WTC11 (cell line): ENCODE measurements around the gene HJURP. TPM values are rescaled to one million over a fixed set of nuclear protein-coding genes. Genes with fewer than 3 reads are reported as not detected.

Experiments used
- ATAC-seq: fragments of 200-7000 bp; cut with Tn5 transposase; 2 replicates; pipeline ENCODE4 v1.10.0; 2021; ENCODE audit warnings: mild to moderate bottlenecking, moderate library complexity
- Bru-seq: library from RNA; stranded (reverse); fragments of 400-500 nt; gene quantifications from one replicate; lab custom pipeline; 2021; lab: Mats Ljungman, UMichigan
- CTCF ChIA-PET: fragments of 300-600 bp; sonication (Branson Sonifier 250); formaldehyde crosslinking; loops from one replicate; lab custom pipeline; 2021; ENCODE audit warnings: antibody characterized with exemption; lab: Charles Lee
- POLR2A ChIA-PET: fragments of 350-600 bp; sonication (Branson Sonifier 250); formaldehyde crosslinking; loops from one replicate; lab custom pipeline; 2021; ENCODE audit warnings: antibody characterized with exemption; lab: Charles Lee
- DNase-seq: peaks from one replicate; pipeline ENCODE4 v3.0.0; 2021; ENCODE audit warnings: low spot score
- H3K27ac Mint-ChIP-seq: 2 replicates; pipeline ENCODE4 v1.8.0; 2021; ENCODE audit warnings: mixed read lengths
- H3K27me3 Mint-ChIP-seq: 2 replicates; pipeline ENCODE4 v1.8.0; 2021; ENCODE audit warnings: low read depth, mild to moderate bottlenecking, moderate library complexity, mixed read lengths
- H3K36me3 Mint-ChIP-seq: 2 replicates; pipeline ENCODE4 v1.8.0; 2021; ENCODE audit warnings: mixed read lengths
- H3K4me1 Mint-ChIP-seq: 2 replicates; pipeline ENCODE4 v1.8.0; 2022; ENCODE audit warnings: mixed read lengths
- H3K4me3 Mint-ChIP-seq: 2 replicates; pipeline ENCODE4 v1.8.0; 2021; ENCODE audit warnings: mild to moderate bottlenecking, moderate library complexity, mixed read lengths
- H3K9me3 Mint-ChIP-seq: 2 replicates; pipeline ENCODE4 v1.8.0; 2021; ENCODE audit warnings: mixed read lengths
- CBFB ChIP-seq: sonication (generic); formaldehyde crosslinking; IDR thresholded peaks from 2 replicates; pipeline ENCODE4 v1.8.1; 2022; ENCODE audit warnings: mild to moderate bottlenecking, low read depth, missing genetic modification reagents
- HMGA2 ChIP-seq: fragments of 250-450 bp; sonication (Bioruptor Pico); IDR thresholded peaks from 2 replicates; pipeline ENCODE4 v1.4.0; 2021; ENCODE audit warnings: mild to moderate bottlenecking, moderate library complexity
- MXD4 ChIP-seq: fragments of 250-450 bp; sonication (Bioruptor Pico); IDR thresholded peaks from 2 replicates; pipeline ENCODE4 v1.8.0; 2021; ENCODE audit warnings: mild to moderate bottlenecking, moderate library complexity, borderline replicate concordance
- NR1H2 ChIP-seq: sonication (generic); formaldehyde crosslinking; IDR thresholded peaks from 2 replicates; pipeline ENCODE4 v1.9.0; 2021; ENCODE audit warnings: mild to moderate bottlenecking, moderate library complexity, missing genetic modification reagents
- PRRX2 ChIP-seq: fragments of 250-450 bp; sonication (Bioruptor Pico); IDR thresholded peaks from 2 replicates; pipeline ENCODE4 v1.8.0; 2021; ENCODE audit warnings: mild to moderate bottlenecking
- SMAD3 ChIP-seq: sonication (generic); formaldehyde crosslinking; IDR thresholded peaks from 2 replicates; pipeline ENCODE4 v1.8.0; 2022; ENCODE audit warnings: missing genetic modification reagents, mild to moderate bottlenecking, borderline replicate concordance
- TEAD1 ChIP-seq: sonication (generic); formaldehyde crosslinking; IDR thresholded peaks from 2 replicates; pipeline ENCODE4 v1.8.0; 2022; ENCODE audit warnings: mild to moderate bottlenecking, missing genetic modification reagents
- ZBTB21 ChIP-seq: sonication (generic); formaldehyde crosslinking; IDR thresholded peaks from 2 replicates; pipeline ENCODE4 v1.8.1; 2023; ENCODE audit warnings: mild to moderate bottlenecking, missing genetic modification reagents, borderline replicate concordance
- ZNF671 ChIP-seq: fragments of 250-450 bp; sonication (Bioruptor Pico); IDR thresholded peaks from 2 replicates; pipeline ENCODE4 v1.8.0; 2021; ENCODE audit warnings: mild to moderate bottlenecking
- long read RNA-seq, 3 experiments: library from RNA in 1 of 3; library from capped mRNA in 1 of 3; library from polyadenylated mRNA in 1 of 3; unstranded in 2 of 3; stranded (forward) in 1 of 3; transcript quantifications; one replicate each; pipeline ENCODE4 v2.0.0, GENCODE V29; 2021
- total RNA-seq: library from RNA; stranded (reverse); gene quantifications from 3 replicates; pipeline ENCODE4 v1.2.3, GENCODE V29; 2021
- TF ChIP-seq, protein P1 (sequence below): sonication (generic); formaldehyde crosslinking; IDR thresholded peaks from 2 replicates; pipeline ENCODE4 v1.8.1; 2022; ENCODE audit warnings: low read depth, missing genetic modification reagents, borderline replicate concordance
- TF ChIP-seq, protein P2 (sequence below): fragments of 250-450 bp; sonication (Bioruptor Pico); IDR thresholded peaks from 2 replicates; pipeline ENCODE4 v1.9.0; 2021; ENCODE audit warnings: mild to moderate bottlenecking
- TF ChIP-seq, protein P3 (sequence below): sonication (generic); formaldehyde crosslinking; IDR thresholded peaks from 2 replicates; pipeline ENCODE4 v1.8.1; 2023; ENCODE audit warnings: mild to moderate bottlenecking, missing genetic modification reagents
- TF ChIP-seq, protein P4 (sequence below): sonication (generic); formaldehyde crosslinking; IDR thresholded peaks from 2 replicates; pipeline ENCODE4 v1.8.0; 2023; ENCODE audit warnings: missing genetic modification reagents, mild to moderate bottlenecking, borderline replicate concordance
- TF ChIP-seq, protein P5 (sequence below): sonication (generic); formaldehyde crosslinking; IDR thresholded peaks from 2 replicates; pipeline ENCODE4 v1.8.1; 2022; ENCODE audit warnings: missing genetic modification reagents, borderline replicate concordance
- TF ChIP-seq, protein P6 (sequence below): sonication (generic); formaldehyde crosslinking; IDR thresholded peaks from 2 replicates; pipeline ENCODE4 v1.8.0; 2023; ENCODE audit warnings: missing genetic modification reagents
- TF ChIP-seq, protein P7 (sequence below): sonication (generic); formaldehyde crosslinking; IDR thresholded peaks from 2 replicates; pipeline ENCODE4 v1.8.1; 2022; ENCODE audit warnings: mild to moderate bottlenecking, missing genetic modification reagents, moderate library complexity, borderline replicate concordance

HJURP gene, protein sequence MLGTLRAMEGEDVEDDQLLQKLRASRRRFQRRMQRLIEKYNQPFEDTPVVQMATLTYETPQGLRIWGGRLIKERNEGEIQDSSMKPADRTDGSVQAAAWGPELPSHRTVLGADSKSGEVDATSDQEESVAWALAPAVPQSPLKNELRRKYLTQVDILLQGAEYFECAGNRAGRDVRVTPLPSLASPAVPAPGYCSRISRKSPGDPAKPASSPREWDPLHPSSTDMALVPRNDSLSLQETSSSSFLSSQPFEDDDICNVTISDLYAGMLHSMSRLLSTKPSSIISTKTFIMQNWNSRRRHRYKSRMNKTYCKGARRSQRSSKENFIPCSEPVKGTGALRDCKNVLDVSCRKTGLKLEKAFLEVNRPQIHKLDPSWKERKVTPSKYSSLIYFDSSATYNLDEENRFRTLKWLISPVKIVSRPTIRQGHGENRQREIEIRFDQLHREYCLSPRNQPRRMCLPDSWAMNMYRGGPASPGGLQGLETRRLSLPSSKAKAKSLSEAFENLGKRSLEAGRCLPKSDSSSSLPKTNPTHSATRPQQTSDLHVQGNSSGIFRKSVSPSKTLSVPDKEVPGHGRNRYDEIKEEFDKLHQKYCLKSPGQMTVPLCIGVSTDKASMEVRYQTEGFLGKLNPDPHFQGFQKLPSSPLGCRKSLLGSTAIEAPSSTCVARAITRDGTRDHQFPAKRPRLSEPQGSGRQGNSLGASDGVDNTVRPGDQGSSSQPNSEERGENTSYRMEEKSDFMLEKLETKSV
- total RNA-seq, result 64.2 to 83.7 TPM (median 67.5 TPM) in 3 replicates
- percentile 95 among the genes with signal in this experiment for Bru-seq, nascent RNA
- long read RNA-seq, experiment 1, transcript HJURP-202 (9 exons, 3,187 nt), result major isoform, 286 of 392 reads
- long read RNA-seq, experiment 1, transcript HJURP-204 (7 exons, 3,027 nt), result minor isoform, 16 of 392 reads
- long read RNA-seq, experiment 1, partial matches to known transcripts, result 35 of 392 reads
- long read RNA-seq, experiment 1, other reads (novel, unspliced or antisense), result 55 of 392 reads
- long read RNA-seq, experiment 2, transcript HJURP-202 (9 exons, 3,187 nt), result major isoform, 36 of 74 reads
- long read RNA-seq, experiment 2, partial matches to known transcripts, result 31 of 74 reads
- long read RNA-seq, experiment 2, other reads (novel, unspliced or antisense), result 6 of 74 reads
- long read RNA-seq, experiment 3, transcript HJURP-202 (9 exons, 3,187 nt), result major isoform, 27 of 37 reads
- long read RNA-seq, experiment 3, partial matches to known transcripts, result 4 of 37 reads
- long read RNA-seq, experiment 3, other reads (novel, unspliced or antisense), result 4 of 37 reads

DNA sequence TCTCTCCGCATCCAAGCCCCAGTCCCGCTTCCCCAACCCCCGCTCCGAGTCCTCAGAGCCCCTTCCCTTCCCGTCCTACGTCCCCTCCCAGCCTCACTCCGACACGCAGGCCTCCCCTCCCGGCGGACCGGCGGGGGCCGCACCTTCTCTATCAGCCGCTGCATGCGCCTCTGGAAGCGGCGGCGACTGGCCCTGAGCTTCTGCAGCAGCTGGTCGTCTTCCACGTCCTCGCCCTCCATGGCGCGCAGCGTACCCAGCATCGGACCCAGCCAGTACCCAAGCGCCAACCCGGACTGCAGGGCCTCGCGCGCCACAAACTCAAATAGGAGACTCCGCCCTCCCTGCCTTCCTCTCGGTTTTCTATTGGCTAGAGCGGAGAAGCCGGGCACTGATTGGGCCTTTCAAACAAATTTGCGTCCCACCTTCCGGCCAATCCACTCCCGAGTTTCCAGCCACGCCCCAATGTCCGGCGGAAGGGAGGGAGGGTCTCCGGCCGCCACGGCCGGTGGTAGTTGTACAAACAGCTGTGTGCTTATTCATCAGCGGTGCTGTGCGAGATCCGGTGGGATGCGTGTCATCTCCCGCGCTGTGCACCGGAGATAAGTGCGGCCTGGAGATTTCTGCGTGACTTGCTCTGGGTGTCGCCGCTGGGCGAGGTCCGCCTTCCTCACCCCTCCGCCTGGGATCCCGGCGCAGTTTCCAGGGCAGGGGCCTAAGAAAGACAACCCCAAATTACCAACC lies at the start of gene HJURP:
Gene HJURP (minus strand): TSS at position 295 of the 741 bp plus-strand sequence. CDS start 35 bp downstream, at position 260.
- H3K4me3 Mint-ChIP-seq, result peak within 1 kb of the TSS; percentile 100
- H3K27me3 Mint-ChIP-seq, result no peaks in the 10 kb centered on the region
- peak within 1 kb of the TSS; percentile 95 for H3K27ac Mint-ChIP-seq
- DNase-seq, result peak; percentile 93
- POLR2A ChIA-PET, result no interaction called here
- H3K4me1 Mint-ChIP-seq, result peaks cover 35% of the 10 kb centered on the region
- ATAC-seq, result peak; percentile 96
- CTCF ChIA-PET, result no interaction called here
- no peaks in the 10 kb centered on the region for H3K9me3 Mint-ChIP-seq
- H3K36me3 Mint-ChIP-seq, result peaks cover 40% of the 10 kb centered on the region
- no peak for TF ChIP-seq HMGA2
- TF ChIP-seq, protein P1, sequence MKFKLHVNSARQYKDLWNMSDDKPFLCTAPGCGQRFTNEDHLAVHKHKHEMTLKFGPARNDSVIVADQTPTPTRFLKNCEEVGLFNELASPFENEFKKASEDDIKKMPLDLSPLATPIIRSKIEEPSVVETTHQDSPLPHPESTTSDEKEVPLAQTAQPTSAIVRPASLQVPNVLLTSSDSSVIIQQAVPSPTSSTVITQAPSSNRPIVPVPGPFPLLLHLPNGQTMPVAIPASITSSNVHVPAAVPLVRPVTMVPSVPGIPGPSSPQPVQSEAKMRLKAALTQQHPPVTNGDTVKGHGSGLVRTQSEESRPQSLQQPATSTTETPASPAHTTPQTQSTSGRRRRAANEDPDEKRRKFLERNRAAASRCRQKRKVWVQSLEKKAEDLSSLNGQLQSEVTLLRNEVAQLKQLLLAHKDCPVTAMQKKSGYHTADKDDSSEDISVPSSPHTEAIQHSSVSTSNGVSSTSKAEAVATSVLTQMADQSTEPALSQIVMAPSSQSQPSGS (CRISPR knock-in tag), result no peak
- TF ChIP-seq, protein P2, sequence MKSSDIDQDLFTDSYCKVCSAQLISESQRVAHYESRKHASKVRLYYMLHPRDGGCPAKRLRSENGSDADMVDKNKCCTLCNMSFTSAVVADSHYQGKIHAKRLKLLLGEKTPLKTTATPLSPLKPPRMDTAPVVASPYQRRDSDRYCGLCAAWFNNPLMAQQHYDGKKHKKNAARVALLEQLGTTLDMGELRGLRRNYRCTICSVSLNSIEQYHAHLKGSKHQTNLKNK (CRISPR knock-in tag), result no peak
- TF ChIP-seq, protein P3, sequence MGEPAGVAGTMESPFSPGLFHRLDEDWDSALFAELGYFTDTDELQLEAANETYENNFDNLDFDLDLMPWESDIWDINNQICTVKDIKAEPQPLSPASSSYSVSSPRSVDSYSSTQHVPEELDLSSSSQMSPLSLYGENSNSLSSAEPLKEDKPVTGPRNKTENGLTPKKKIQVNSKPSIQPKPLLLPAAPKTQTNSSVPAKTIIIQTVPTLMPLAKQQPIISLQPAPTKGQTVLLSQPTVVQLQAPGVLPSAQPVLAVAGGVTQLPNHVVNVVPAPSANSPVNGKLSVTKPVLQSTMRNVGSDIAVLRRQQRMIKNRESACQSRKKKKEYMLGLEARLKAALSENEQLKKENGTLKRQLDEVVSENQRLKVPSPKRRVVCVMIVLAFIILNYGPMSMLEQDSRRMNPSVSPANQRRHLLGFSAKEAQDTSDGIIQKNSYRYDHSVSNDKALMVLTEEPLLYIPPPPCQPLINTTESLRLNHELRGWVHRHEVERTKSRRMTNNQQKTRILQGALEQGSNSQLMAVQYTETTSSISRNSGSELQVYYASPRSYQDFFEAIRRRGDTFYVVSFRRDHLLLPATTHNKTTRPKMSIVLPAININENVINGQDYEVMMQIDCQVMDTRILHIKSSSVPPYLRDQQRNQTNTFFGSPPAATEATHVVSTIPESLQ (CRISPR knock-in tag), result no peak
- TF ChIP-seq, protein P4, sequence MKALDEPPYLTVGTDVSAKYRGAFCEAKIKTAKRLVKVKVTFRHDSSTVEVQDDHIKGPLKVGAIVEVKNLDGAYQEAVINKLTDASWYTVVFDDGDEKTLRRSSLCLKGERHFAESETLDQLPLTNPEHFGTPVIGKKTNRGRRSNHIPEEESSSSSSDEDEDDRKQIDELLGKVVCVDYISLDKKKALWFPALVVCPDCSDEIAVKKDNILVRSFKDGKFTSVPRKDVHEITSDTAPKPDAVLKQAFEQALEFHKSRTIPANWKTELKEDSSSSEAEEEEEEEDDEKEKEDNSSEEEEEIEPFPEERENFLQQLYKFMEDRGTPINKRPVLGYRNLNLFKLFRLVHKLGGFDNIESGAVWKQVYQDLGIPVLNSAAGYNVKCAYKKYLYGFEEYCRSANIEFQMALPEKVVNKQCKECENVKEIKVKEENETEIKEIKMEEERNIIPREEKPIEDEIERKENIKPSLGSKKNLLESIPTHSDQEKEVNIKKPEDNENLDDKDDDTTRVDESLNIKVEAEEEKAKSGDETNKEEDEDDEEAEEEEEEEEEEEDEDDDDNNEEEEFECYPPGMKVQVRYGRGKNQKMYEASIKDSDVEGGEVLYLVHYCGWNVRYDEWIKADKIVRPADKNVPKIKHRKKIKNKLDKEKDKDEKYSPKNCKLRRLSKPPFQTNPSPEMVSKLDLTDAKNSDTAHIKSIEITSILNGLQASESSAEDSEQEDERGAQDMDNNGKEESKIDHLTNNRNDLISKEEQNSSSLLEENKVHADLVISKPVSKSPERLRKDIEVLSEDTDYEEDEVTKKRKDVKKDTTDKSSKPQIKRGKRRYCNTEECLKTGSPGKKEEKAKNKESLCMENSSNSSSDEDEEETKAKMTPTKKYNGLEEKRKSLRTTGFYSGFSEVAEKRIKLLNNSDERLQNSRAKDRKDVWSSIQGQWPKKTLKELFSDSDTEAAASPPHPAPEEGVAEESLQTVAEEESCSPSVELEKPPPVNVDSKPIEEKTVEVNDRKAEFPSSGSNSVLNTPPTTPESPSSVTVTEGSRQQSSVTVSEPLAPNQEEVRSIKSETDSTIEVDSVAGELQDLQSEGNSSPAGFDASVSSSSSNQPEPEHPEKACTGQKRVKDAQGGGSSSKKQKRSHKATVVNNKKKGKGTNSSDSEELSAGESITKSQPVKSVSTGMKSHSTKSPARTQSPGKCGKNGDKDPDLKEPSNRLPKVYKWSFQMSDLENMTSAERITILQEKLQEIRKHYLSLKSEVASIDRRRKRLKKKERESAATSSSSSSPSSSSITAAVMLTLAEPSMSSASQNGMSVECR (CRISPR knock-in tag), result peak; percentile 59; the same call in 1 of the 2 replicates
- TF ChIP-seq ZNF671, result no peak
- TF ChIP-seq, protein P5, sequence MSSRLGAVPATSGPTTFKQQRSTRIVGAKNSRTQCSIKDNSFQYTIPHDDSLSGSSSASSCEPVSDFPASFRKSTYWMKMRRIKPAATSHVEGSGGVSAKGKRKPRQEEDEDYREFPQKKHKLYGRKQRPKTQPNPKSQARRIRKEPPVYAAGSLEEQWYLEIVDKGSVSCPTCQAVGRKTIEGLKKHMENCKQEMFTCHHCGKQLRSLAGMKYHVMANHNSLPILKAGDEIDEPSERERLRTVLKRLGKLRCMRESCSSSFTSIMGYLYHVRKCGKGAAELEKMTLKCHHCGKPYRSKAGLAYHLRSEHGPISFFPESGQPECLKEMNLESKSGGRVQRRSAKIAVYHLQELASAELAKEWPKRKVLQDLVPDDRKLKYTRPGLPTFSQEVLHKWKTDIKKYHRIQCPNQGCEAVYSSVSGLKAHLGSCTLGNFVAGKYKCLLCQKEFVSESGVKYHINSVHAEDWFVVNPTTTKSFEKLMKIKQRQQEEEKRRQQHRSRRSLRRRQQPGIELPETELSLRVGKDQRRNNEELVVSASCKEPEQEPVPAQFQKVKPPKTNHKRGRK (CRISPR knock-in tag), result no peak
- TF ChIP-seq MXD4 (CRISPR knock-in tag), result no peak
- TF ChIP-seq NR1H2 (CRISPR knock-in tag), result no peak
- TF ChIP-seq ZBTB21 (CRISPR knock-in tag), result no peak; the same call in 1 of the 2 replicates
- TF ChIP-seq, protein P6, sequence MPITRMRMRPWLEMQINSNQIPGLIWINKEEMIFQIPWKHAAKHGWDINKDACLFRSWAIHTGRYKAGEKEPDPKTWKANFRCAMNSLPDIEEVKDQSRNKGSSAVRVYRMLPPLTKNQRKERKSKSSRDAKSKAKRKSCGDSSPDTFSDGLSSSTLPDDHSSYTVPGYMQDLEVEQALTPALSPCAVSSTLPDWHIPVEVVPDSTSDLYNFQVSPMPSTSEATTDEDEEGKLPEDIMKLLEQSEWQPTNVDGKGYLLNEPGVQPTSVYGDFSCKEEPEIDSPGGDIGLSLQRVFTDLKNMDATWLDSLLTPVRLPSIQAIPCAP, result no peak
- no peak for TF ChIP-seq TEAD1 (CRISPR knock-in tag)
- TF ChIP-seq, protein P7, sequence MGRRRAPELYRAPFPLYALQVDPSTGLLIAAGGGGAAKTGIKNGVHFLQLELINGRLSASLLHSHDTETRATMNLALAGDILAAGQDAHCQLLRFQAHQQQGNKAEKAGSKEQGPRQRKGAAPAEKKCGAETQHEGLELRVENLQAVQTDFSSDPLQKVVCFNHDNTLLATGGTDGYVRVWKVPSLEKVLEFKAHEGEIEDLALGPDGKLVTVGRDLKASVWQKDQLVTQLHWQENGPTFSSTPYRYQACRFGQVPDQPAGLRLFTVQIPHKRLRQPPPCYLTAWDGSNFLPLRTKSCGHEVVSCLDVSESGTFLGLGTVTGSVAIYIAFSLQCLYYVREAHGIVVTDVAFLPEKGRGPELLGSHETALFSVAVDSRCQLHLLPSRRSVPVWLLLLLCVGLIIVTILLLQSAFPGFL (CRISPR knock-in tag), result no peak
- TF ChIP-seq PRRX2 (CRISPR knock-in tag), result no peak
- TF ChIP-seq CBFB (CRISPR knock-in tag), result peak; percentile 85; the same call in 1 of the 2 replicates
- TF ChIP-seq SMAD3 (CRISPR knock-in tag), result no peak; the same call in 1 of the 2 replicates
